Activated T-helper 9 cell treated with anti-CD3 and anti-CD28 coated beads, Interleukin-2, amount 50 U/mL, for 16 hours (primary cell): ENCODE results near the gene SFMBT2.

Experiments used
- DNase-seq: peaks from one replicate; pipeline ENCODE4 v3.0.0-alpha.2; 2020; ENCODE audit warnings: low read depth

The SFMBT2 gene

DNA sequence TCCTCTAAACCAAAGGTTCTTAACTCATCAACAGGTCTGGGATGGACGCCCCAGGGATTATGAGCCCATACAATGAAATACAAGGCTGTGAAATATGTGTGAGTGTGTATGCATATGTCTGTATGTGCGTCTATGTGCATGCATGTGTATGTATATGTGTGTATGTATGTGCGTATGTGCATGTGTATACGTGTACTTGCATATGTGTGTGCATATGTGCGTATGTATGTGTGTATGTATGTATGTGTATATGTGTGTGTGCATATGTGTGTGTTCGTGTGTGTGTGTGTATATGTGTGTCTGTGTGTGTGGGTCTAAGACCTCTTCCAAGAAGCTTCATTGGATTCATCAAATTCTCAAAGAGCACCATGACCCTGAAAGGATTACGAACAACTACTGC is 112.3 kb downstream of the SFMBT2 start:
- DNase-seq, result no peak

DNA sequence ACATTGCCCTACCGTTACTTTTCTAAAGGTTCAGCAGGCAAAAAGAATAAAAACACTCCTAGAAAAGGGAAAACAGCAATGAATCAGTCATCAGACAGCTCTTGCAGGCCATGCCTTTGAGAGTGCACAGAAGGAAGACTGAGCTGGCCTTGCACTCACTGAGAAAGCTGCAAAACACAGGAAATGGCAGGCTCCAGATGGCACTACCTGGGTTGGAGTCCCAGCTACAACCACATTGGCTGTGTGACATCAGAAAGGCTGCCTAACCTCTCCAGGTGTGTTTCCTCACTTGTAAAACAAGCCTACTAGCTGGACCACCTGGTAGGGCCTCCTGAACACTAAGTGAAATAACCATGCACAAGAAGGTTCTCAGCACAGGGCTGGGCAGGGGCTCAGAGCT is 113.7 kb downstream of the SFMBT2 start:
- DNase-seq, result no peak

DNA sequence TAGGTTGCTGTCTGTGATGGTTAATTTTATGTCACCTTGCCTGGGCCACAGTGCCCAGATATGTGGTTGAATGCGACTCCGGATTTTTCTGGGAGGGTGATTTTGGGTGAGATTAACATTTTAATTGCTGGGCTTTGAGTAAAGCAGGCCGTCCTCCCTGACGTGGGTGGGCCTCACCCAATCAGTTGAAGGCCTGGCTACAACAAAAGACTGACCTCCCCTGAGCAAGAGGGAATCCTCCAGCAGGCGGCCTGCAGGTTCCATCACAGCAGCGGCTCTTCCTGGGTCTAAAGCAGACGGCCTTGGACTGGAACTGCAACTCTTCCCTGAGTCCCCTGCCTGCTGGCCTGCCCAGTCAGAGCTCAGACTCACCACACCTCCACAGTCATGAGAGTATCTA is 114.2 kb downstream of the SFMBT2 start:
- DNase-seq, result no peak

DNA sequence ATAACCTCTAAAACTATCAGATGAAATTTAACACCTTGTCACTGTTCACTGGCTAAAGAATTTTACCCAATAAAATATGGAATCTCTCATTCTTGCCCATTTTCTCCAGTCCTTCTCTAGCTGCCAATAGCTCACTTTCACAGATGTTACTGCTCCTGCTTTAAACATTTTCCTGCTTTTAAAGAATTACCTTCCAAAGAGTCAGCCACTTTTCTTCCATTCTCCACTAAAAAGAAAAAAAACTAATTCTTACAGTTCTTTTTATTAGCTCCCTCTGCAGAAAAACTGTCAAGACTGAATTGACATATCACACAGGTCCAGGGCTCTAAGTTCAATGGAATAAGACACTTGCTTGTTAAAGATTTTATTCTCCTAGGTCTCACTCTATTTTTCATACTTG is 114.8 kb downstream of the SFMBT2 start:
- DNase-seq, result no peak

DNA sequence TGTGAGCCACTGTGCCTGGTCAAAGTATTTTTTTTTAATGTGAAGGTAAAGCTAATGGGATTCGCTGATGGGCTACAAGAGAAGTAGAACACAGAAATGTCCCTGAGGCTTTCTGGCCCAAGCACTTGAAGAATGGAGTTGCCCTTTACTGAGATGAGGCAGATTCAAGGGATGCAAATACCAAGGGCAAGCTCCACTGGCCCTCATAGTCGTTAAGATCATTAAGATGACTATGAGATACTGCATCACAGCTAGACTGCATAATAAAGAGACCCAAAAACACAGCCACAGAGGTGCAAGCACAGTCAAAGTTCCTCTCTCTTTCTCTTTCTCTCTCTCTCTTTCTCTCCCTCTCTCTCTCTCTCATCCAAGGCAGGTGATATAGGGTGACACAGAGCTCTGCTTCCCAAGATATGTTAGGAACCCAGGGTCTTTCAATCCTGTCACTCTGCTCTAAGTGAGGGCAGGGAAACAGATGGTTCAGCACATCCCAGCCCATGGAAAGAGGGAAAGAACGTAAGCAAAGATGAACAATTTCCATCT is 117.4 kb downstream of the SFMBT2 start:
- DNase-seq, result no peak

DNA sequence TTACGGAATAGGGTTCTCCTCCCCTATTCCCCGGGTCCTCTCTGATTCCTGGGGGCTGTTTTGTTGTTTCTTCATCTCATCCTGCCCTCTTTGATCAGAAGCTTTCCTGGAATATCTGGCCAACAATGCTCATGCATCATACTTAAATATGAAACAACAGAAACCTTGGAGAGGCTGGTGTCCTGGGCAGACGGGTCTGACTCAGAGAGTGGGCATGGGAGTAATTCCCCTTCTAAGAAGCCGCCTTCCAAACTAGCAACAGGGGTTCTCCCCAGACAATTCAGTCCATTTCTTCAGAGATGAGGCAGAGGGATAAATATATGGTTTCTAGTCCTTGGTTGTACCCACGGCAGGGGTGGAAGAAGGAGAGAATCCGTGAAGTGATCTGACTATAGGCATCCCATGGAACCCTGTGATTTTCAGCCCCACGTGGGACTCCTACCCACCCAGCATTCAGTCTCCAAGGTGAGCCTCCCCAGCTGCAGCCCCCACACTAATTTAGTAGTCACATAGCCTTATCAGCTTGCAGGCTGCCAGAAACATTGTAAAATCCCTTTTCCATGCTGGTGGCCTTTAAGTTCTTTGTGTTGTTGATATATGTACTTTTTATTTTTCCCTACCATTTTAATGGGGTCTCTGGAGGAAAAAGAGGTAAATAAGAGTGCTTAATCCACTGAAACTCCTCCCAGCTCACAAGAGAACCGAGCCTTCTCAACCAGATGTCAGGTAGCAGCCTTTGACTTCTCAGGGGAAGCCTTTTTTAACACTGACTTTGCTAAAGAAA is 119.2 kb downstream of the SFMBT2 start:
- DNase-seq, result no peak

DNA sequence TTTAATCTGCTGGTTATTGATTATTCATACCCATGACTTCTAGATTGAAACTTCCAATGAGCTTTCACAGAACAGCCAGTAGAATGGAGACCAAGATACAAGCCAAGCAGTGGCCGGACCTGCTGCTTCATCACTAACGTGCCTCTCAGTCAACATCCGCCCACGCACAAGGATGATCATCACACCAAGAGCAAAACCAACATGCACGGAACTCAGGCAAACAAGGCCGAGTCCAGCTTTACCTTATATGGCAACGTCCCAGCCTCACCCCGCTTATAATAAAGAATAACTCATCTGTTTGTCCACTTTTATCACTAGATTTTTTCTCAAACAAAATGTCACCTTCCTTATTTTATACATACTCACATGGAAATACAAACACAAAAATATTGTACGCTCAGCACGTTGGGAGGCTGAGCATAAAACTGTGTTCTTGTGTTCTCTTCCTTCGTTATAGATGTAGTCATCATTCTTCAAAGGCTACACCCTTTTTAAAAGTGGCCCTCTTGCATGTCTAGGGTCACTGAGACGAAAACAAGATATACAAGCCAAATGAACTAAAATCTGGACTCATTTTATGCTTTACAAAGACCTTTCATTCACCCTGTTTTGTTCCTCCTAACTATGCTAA is 122.7 kb downstream of the SFMBT2 start:
- peak; percentile 31 for DNase-seq

DNA sequence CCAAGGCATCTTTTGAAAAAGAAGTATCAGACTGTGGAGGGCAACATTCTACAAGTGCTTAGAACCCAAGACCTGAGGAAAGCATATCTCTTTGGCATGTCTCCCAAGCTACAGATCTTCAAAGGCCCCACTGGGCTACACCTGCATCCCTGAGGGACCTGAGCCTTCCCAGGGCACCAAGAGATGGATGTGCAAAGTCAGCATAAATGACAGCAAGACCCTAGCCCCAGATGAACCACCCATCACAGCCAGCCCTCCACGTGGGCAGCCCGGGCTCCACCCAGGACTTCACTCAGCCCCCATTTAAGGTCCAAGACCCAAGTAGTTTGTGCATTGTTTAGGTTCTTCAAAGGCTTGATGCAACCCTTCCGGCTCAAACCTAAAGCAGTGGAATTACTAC is 123.5 kb downstream of the SFMBT2 start:
- DNase-seq, result no peak

DNA sequence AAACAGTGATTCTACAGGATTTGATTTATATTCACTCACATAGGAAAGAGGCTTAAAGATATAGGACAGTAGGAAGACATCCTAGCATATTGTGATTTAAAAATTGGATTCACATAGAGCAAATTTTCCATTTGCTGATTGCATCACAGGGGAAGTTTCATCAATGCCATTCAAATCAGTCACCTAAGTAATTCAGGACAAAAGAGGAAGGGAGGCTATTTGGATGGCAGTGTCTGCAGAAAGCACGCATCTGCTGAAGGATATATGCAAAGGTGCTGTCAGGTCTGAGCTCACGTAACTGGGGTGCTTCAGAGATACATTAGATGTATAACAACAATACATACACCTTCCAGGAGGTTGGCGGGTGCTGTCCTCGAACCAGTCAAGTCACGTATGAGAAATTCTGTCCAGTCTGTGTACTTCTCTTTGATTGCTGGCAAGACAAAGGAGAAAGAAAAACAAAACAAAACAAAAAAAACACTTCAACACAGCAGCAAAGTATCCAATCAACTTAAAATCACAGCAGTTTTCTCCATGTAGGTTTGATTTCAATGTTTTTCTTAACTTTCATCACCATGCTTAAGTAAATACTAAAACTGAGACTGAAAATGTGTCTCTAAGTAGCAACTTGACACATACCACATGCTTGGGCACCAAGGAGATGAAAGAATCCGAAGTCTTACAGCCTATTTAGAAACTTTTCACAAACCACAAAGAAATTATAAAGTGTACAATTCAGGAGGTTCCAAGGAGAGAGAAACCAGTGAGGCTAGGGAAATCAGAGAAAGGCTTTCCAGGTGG is 125.1 kb downstream of the SFMBT2 start:
- no peak for DNase-seq

DNA sequence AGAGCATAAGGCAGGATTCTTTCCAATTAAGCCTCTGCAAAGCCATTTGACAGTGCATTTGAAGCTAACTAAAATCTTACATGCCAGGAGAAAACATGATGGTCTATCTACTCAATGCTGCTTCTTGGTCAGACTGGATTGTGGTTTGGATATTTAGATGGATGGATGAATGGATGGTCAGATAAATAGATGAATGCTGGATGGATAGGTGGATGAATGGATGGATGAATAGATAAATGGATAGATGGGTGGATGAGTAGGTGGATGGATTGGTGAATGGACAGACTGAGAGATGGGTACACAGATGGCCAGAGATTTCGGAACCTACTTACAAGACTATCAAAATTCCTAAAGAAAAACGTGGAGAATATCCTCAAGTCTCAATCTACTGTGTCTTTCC is 127.6 kb downstream of the SFMBT2 start:
- no peak for DNase-seq

DNA sequence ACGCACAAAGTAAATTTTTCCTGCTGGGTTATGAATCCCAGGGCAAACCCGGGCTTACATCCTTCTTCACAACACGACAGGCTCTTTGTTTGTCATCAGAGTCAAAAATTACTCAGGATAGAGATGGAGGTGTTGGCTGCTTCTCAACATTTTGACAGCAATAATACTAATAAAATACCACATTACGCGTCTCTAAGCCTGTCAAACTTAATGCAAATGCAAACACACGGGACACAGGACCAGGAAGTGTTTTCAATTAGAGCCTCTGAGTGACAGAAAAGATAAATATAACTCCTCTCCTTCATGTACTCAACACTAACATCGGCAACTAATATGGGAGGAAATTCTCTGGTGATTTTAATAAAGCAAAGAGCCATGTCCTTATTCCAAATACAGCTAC is 128.4 kb downstream of the SFMBT2 start:
- DNase-seq, result no peak

DNA sequence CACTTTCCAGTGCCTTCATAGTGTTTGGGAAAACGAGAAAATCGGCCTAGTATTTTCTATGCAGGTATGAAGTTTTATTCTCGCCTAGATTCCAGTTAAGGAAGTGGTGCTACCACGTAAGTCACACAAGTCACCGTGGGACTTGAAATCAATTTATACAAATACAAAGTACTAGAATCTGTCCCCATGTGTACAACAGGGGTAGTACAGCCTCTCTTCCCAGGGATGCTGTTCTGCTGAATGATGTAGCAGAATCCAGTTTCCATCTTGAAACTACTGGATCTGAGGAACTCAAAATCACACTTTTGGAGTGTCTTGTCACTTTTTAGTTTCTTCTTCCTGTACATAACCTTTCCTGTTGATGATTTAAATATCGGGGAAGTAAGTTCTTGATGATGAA is 129.4 kb downstream of the SFMBT2 start:
- DNase-seq, result no peak

DNA sequence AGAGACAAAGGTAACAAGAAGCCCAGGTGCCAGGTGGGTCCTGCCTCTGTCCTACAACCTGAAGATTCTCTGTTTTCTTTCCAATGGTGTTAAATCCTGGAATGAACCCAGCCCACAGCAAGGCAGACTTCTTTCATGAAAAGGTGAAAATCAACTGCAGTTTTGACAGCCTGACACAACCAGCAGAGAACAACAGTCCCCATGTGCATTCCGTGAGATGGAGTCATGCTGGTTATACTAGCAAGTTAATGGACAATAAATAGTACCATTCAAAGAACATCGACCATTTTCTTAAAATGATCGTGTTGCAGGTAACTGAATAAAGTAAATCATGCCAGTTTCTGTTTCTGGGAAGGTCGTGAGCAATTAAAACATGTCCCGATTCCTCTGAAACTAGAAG is 131.5 kb downstream of the SFMBT2 start:
- DNase-seq, result no peak

DNA sequence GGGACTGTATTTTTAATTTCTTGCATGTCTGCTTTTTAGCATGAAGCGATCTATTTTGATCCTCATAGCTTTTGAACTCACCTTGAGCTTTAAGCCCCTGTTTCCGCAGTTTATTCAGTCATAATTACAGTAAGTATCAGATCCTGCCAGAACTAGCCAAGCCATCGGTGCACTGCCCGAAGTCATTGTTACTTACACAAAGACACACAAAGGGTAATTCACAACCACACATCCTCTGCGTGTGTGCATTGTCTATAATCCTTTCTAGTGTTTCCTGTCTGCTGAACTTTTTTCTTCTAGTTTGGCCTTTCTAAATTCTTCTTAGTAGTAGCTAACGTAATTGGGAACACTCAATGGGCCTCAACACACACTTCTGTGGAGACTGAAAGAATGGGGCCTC is 133.0 kb downstream of the SFMBT2 start:
- no peak for DNase-seq

DNA sequence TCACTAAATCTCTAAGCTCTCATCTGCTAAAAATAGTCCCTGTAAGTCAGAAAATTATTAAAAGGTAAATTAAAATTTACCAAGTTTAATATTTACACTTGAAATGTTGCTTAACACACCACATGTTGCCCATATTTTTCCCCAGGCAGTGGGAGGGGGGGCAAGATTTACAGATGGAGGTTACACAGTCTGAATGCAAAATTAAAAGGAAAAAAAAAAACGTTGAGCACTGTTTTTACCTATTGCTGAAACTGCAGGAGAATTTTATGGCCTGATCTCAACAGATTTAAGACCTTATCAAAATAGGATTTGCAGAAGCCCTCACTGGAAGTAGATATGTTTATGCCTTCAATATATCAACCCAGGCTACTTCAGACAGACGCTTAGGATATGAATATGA is 133.4 kb downstream of the SFMBT2 start:
- no peak for DNase-seq

DNA sequence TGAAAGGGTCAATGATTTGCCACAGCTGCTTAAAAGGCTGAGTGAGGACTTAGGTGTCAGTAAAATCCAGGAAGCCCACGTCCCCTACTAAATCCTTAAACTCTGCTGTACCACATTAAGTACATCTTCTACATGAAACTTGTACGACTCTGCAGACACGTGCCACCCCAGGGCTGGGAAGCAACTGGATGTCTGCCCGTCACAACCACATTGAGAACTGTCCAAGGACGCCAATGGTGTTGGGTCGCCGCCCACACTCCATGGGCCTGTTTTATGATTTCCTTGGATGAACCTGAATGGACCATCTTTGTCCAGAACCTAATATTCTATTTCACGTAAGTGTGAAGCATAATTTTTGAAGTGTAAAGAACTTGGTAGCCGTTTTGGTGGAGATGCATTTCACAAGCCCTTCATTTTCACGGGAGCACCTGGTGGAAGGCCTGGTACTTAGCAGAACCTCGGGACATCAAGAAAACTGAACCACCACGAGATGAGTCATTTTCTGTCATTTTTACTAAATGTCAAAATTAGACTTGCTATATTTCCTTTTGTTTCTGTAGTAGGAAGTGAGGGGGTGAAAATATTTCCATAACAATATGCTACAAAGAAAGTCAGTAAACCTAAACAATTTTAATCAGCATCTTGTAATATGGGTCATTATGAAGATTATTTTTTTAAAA is 134.9 kb downstream of the SFMBT2 start:
- DNase-seq, result no peak

DNA sequence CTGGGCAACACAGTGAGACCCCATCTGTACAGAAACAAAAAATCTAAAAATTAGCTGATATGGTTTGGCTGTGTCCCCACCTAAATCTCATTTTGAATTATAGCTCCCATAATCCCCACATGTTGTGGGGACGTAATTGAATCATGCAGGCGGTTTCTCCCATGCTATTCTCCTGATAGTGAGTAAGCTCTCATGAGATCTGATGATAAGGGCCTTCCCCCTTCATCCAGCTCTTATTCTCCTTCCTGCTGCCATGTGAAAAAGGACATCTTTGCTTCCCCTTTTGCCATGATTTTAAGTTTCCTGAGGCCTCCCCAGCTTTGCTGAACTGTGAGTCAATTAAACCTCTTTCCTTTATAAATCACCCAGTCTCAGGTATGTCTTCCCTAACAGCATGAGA is 136.5 kb downstream of the SFMBT2 start:
- no peak for DNase-seq

DNA sequence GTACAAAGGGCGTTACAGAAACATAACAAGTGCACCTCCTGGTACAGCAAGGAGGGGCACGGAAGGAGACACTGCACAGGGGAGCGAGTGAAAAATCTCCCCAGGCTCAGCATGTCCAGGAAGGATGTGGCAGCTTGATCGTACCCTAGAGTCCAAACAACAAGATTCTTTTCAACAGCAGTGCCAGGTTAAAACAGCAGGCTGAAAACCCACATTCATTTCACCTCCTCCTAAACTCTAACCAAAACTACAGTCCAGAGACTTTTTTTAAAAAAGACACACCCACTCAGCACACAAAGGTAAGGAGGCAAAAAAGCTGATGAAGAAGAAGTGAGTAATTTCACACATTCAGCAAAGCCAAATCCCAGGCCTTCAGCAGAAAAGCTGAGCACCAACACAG is 138.8 kb downstream of the SFMBT2 start:
- no peak for DNase-seq

DNA sequence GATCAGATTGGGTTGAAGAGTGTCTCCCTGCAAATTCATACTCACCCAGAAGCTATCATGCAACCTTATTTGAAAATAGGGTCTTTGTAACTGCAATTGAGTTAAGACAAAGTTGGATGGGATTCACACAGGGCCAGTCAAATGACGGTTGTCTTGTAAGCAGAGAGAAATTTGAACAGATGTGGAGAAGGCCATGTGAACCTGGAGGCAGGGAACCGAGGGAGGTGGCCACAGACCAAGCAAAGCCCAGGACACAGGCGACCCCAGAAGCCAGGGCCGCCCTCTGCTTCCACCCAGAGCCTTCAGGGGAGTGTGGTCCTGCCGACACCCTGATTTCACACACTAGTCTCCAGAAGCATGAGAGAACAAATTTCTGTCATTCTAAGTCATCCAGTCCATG is 140.8 kb downstream of the SFMBT2 start:
- DNase-seq, result no peak

DNA sequence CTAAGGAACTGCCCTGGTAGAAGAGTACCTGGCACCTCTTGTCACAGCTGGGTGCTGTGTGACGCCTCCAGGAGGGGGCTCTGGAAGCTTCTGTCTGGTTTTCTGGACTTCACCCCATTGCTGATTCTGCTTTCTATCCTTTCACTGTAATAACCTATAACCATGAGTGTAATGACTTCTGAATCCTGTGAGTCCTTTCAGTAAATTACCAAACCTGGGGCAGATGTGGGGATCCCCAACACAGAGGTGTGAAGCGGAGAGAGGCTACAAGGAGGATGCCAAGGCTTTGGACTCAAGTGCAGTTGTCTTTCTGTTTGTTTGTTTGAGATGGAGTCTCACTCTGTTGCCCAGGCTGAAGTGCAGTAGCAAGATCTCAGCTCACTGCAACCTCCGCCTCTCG is 143.7 kb downstream of the SFMBT2 start:
- DNase-seq, result no peak

DNA sequence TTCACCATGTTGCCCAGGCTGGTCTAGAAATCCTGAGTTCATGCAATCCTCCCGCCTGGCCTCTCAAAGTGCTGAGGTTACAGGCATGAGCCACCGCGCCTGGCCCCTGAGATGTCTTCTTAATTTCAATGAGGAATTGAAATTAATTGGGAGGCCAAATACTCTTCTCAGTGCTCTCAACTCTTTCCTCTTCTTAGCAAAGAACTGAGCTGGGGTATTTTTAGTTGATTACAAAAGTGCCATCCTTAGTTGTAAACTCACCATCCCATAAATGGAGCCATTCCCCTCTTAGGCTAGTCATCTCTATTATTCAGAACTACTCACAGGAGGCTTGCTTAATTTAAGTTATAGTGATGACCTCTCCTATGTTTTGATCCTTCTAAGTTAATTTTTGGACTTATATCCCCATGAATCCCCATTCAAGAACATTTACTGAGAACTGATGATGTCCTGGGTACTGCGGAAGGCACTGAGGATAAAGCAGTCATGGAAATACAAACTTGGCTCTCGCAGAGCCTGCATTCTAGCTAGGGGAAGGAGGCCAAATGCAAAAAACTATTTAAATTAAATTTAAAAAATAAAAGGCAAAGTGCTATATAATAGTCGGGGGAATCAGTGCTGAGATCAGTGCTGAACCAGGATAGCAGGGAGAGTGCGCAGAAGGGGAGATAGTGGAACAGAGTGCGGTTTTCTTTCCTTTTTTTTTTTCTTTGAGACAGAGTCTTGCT is 145.3 kb downstream of the SFMBT2 start:
- DNase-seq, result no peak

DNA sequence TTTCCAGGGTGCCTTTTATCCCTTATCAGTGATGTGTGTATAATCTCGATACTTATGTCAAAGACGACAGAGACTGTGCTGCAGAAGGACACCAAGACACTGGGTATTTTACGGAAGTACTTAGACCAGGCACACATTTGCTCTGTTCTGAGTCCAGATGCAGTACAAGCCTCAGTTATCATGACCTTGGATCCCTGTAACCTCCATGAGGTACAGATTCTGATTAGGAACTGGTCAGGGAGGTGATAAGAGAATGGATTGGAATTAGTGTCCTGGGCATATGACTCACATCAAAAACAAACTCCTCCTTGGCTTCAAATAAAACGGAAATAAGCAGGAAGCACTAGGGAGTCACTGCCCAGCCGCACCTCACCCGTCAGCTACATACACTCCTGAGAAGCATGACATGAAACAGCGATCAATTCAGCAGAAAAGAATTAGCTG is 146.5 kb downstream of the SFMBT2 start:
- DNase-seq, result no peak
